ENCODE results near the gene GRIK4. TPM values are rescaled to one million over a fixed set of nuclear protein-coding genes. Genes with fewer than 3 reads are reported as not detected.

The GRIK4 gene
- total and polyA plus RNA-seq, 2 donors (not counting 3 experiments of a cell fraction or from before 2014, with no cell fraction given): 0.81 to 1.6 TPM

DNA sequence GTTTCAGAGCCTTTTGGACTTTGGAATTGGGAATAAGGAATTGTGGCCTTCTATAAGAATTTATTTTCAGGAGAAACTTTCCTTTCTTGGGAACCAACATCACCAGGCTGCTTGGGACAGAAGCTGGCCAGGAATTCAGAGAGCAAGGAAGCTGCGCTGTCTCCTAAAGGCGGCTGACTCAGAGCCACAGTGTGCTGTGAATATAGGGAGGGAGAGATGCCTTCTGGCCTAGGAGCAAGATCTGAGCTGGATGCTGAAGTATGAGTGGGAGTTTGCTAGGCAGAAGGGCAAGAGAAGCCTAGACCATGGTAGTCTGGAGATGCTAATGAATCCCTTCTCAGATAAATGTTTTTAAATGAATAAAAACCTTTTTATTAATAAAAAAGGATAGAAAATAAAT is 298.7 kb downstream of the GRIK4 start:
- no peaks in the 10 kb centered on the region for H3K36me3 ChIP-seq (ENCODE audit: control insufficient read depth in 2 of 2, extremely low read depth in 1 of 2, insufficient read depth in 2 of 2, low read length in 2 of 2)
- dilution Hi-C loops (cut with MboI; ENCODE audit: extremely low pct_ligation_motif_present, low sequenced_read_pairs): no loop called here
- H3K9me3 ChIP-seq (replicated peaks; ENCODE audit: control insufficient read depth, insufficient read depth, low read length): no peaks in the 10 kb centered on the region
- no peak overlapping the region for H3K4me3 ChIP-seq (replicated peaks in 1 of 3; ENCODE audit: insufficient read depth in 1 of 3, low read depth in 1 of 3, low read length in 3 of 3)
- no TSS peak for BruUV-seq (replicated peaks)
- H2AFZ ChIP-seq (ENCODE audit: low read depth, low read length): no peak overlapping the region
- no peaks in the 10 kb centered on the region for H4K20me1 ChIP-seq (replicated peaks; ENCODE audit: control insufficient read depth, extremely low read depth, insufficient read depth, low read length)
- H3K4me2 ChIP-seq (ENCODE audit: insufficient read depth, low read length): no peak overlapping the region
- intact Hi-C loops (cut with micrococcal nuclease): no loop called here
- no peak for FAIRE-seq
- no peaks in the 10 kb centered on the region for H3K79me2 ChIP-seq (ENCODE audit: control insufficient read depth, insufficient read depth, low read length)
- H3K27me3 ChIP-seq (ENCODE audit: control insufficient read depth in 2 of 2, insufficient read depth in 2 of 2, low read length in 2 of 2): no peaks in the 10 kb centered on the region
- no peak overlapping the region for H3K9ac ChIP-seq (replicated peaks; ENCODE audit: extremely low read depth, insufficient read depth, low read length)
- CTCF ChIA-PET: interaction anchor here (0.9 to 1.6 kb wide), 3 partner anchors 8 to 125 kb away, joined by 3 to 7 read pairs (median 6); no protein-coding TSS in a partner anchor
- DNase-seq (ENCODE audit: low read depth, low spot score): no peak
- POLR2A ChIA-PET: no interaction called here
- peaks cover 12% of the 10 kb centered on the region for H3K4me1 ChIP-seq (ENCODE audit: control insufficient read depth, extremely low read depth, insufficient read depth, low read length)
- no peak overlapping the region for H3K27ac ChIP-seq (ENCODE audit: insufficient read depth, low read depth, low read length)
- TF ChIP-seq FOS (IDR thresholded peaks at IDR 0.05; ENCODE audit: borderline replicate concordance, insufficient read depth, low read length): no peak
- TF ChIP-seq POLR2AphosphoS5 (IDR thresholded peaks at IDR 0.05; ENCODE audit: insufficient read depth, low read depth, low read length): no peak
- TF ChIP-seq GATA2 (IDR thresholded peaks at IDR 0.05; ENCODE audit: insufficient read depth, insufficient read length, low read depth, low read length): no peak
- TF ChIP-seq MAX (IDR thresholded peaks at IDR 0.05; ENCODE audit: insufficient read depth, insufficient read length): no peak
- TF ChIP-seq CTCF (IDR thresholded peaks at IDR 0.05; ENCODE audit: extremely low read depth in 1 of 2, insufficient read depth in 1 of 2, low read depth in 1 of 2, low read length in 2 of 2): no peak
- TF ChIP-seq JUN (IDR thresholded peaks at IDR 0.05; ENCODE audit: borderline replicate concordance, insufficient read depth, insufficient read length, low read depth): no peak
- TF ChIP-seq POLR2A (IDR thresholded peaks at IDR 0.05; ENCODE audit: low read depth, low read length): no peak
- no peak for TF ChIP-seq EZH2 (IDR thresholded peaks at IDR 0.05; ENCODE audit: borderline replicate concordance, low read depth, low read length, severe bottlenecking)
- TF ChIP-seq MYC (IDR thresholded peaks at IDR 0.05; ENCODE audit: low read depth, low read length): no peak
- H3K9me1 ChIP-seq (replicated peaks; ENCODE audit: control insufficient read depth, extremely low read depth, insufficient read depth, low read length): no peaks in the 10 kb centered on the region
